ENCODE results near the gene PEPD.

GRCh38 chr19:33530296-33530695 lies 8.7 kb upstream of the PEPD start:
- TF ChIP-seq GATA2 (IDR thresholded peaks at IDR 0.05; ENCODE audit: low read depth, low read length) (no peak), GATA3 (IDR thresholded peaks at IDR 0.05; ENCODE audit: low read depth, low read length) (no peak)

Measured in SH-SY5Y (cell line).